Erythroblast (primary cell): Measurements from ENCODE around the gene HSD17B2.

Experiments used
- GATA1 ChIP-seq: IDR thresholded peaks from 2 replicates; pipeline ENCODE4 v1.6.1; 2011; ENCODE audit warnings: low read depth, mild to moderate bottlenecking, control low read depth, low read length, moderate library complexity
- POLR2A ChIP-seq: IDR thresholded peaks from 2 replicates; pipeline ENCODE4 v1.6.1; 2011; ENCODE audit warnings: mild to moderate bottlenecking, low read length

DNA sequence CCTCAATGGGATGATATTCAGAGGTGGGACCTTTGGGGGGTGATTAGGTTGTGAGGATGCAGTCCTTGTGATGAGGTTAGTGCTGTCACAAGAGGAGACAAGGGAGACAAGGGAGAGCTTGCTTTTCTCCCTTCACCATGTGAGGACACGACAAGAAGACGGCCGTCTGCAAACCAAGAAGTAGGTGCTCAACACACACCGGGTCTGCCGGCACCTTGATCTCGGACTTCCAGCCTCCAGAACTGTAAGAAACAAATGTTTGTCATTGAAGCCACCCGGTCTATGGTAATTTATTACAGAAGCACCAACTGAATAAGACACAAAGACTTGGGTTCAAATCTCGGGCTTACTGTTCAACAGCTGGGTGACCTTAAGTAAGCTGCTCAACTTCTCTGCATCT lies 70.1 kb downstream of the HSD17B2 start:
- TF ChIP-seq POLR2A (no peak), GATA1 (no peak)
